Spinal cord (tissue), 10 donors: ENCODE measurements around the gene TSEN54. TPM values are rescaled to one million over a fixed set of nuclear protein-coding genes. Genes with fewer than 3 reads are reported as not detected.

ENCODE experiments used
- DNase-seq, 6 donors: peaks; one replicate each; pipeline versions ENCODE4 v3.0.0 to v3.0.0-alpha.2; 2013 to 2015; ENCODE audit warnings: low spot score in 6 of 6, low read depth in 4 of 6
- H3K27ac ChIP-seq: one replicate; pipeline ENCODE4 v1.5.1; 2013; ENCODE audit warnings: low read depth, low read length, control low read depth
- H3K27me3 ChIP-seq: one replicate; pipeline ENCODE4 v1.6.1; 2013; ENCODE audit warnings: low read length; ENCODE audit not compliant: control insufficient read depth, insufficient read depth
- H3K36me3 ChIP-seq: one replicate; pipeline ENCODE4 v1.6.1; 2013; ENCODE audit warnings: low read length; ENCODE audit not compliant: control insufficient read depth, insufficient read depth
- H3K4me1 ChIP-seq: one replicate; pipeline ENCODE4 v1.6.1; 2013; ENCODE audit warnings: low read length; ENCODE audit not compliant: control insufficient read depth, insufficient read depth
- H3K4me3 ChIP-seq: one replicate; pipeline ENCODE4 v1.5.1; 2013; ENCODE audit warnings: low read depth, low read length, control low read depth
- H3K9me3 ChIP-seq: one replicate; pipeline ENCODE4 v1.6.1; 2013; ENCODE audit warnings: low read length; ENCODE audit not compliant: control insufficient read depth, insufficient read depth
- WGBS: methylation state at CpG from one replicate; pipeline ENCODE4 v1.1.5; 2013; ENCODE audit warnings: missing lambda C conversion rate; ENCODE audit not compliant: insufficient coverage; 5-methylcytosine and 5-hydroxymethylcytosine counted together
- polyA plus RNA-seq, 2 donors: library from polyadenylated mRNA; unstranded; fragments of 120-200 nt; gene quantifications; one replicate each; pipeline ENCODE4 v1.2.1, GENCODE V29; 2013; ENCODE audit not compliant: insufficient read length in 2 of 2
- total RNA-seq, 2 donors: library from RNA; depleted of rRNA in 1 of 2; stranded (reverse); fragments of 120-200 nt in 1 of 2; fragments of >200 nt in 1 of 2; gene quantifications; one replicate each; pipeline versions ENCODE4 v1.2.3 to v1.2.4, GENCODE V29; 2013 to 2014
- donor health status: healthy.

The TSEN54 gene
- total and polyA plus RNA-seq, 4 donors = 10.0 to 48.2 (median 30.9) TPM

DNA sequence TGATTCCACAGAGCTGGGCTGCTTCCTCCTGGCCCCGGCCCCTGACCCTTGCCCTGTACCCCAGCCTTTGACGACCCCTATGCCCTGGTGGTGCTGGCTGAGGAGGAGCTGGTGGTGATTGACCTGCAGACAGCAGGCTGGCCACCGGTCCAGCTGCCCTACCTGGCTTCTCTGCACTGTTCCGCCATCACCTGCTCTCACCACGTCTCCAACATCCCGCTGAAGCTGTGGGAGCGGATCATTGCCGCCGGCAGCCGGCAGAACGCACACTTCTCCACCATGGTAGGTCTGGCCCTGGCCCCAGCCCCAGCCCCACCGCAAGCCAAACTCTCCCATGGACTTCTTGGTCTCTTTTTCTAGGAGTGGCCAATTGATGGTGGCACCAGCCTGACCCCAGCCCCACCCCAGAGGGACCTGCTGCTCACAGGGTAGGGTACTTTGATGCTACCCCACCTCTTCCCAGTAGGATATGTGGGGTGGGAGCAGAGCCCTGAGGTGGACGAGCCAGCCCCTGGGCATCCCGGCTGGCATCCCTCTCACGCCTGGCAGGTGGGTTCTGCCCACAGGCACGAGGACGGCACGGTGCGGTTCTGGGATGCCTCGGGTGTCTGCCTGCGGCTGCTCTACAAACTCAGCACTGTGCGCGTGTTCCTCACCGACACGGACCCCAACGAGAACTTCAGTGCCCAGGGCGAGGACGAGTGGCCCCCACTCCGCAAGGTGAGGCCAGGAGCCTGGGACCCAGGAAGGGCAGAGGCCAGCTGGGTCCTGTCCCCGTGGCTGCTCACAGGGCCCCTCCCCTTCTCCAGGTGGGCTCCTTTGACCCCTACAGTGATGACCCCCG lies 52.3 kb downstream of the TSEN54 start:
- peaks cover 8% of the 10 kb centered on the region for H3K4me1 ChIP-seq
- H3K27ac ChIP-seq = no peak overlapping the region
- DNase-seq = no peak
- H3K36me3 ChIP-seq = peaks cover 31% of the 10 kb centered on the region
- no peaks in the 10 kb centered on the region for H3K9me3 ChIP-seq
- H3K4me3 ChIP-seq = no peak overlapping the region
- no peaks in the 10 kb centered on the region for H3K27me3 ChIP-seq
- WGBS = 94% methylated on average over 30 of the region's 31 CpGs

GRCh38 chr17:75570034-75570676 lies 53.8 kb downstream of the TSEN54 start:
- H3K4me3 ChIP-seq = no peak overlapping the region
- H3K27ac ChIP-seq = no peak overlapping the region
- DNase-seq = no peak
- peaks cover 8% of the 10 kb centered on the region for H3K4me1 ChIP-seq
- H3K9me3 ChIP-seq = no peaks in the 10 kb centered on the region
- H3K27me3 ChIP-seq = no peaks in the 10 kb centered on the region
- WGBS = 90% methylated on average over 35 of the region's 35 CpGs
- H3K36me3 ChIP-seq = peaks cover 36% of the 10 kb centered on the region

DNA sequence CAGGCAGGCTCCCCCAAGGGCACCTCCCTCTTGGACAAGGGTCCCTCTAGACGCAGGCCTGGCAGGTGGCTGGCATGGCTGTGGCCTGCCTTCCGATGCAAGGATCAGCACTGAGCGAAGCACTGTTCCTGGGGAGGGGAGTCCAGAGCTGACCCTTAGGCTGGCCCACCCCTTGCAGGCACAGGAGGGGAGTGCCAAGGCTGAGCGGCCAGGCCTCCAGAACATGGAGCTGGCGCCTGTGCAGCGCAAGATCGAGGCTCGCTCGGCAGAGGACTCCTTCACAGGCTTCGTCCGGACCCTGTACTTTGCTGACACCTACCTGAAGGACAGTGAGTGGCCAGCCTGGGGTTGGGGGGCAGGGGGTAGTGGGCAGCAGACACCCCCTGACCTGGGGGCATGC lies 54.4 kb downstream of the TSEN54 start:
- Histone ChIP-seq H3K27me3 (no peaks in the 10 kb centered on the region), H3K9me3 (no peaks in the 10 kb centered on the region), H3K36me3 (peaks cover 36% of the 10 kb centered on the region), H3K4me1 (peaks cover 8% of the 10 kb centered on the region), H3K27ac (no peak overlapping the region), H3K4me3 (no peak overlapping the region)
- whole genome bisulfite sequencing = 85% methylated on average over 9 of the region's 11 CpGs
- no peak for DNase-seq

- no peak overlapping the region for H3K4me3 ChIP-seq
- H3K27me3 ChIP-seq = no peaks in the 10 kb centered on the region
- no peak overlapping the region for H3K27ac ChIP-seq
- peaks cover 3% of the 10 kb centered on the region for H3K4me1 ChIP-seq
- 78% methylated on average over 15 of the region's 15 CpGs for WGBS
- H3K36me3 ChIP-seq = peaks cover 32% of the 10 kb centered on the region
- DNase-seq = no peak
- H3K9me3 ChIP-seq = no peaks in the 10 kb centered on the region
Measured at GRCh38 chr17:75571197-75571884, 55.0 kb downstream of the TSEN54 start.

DNA sequence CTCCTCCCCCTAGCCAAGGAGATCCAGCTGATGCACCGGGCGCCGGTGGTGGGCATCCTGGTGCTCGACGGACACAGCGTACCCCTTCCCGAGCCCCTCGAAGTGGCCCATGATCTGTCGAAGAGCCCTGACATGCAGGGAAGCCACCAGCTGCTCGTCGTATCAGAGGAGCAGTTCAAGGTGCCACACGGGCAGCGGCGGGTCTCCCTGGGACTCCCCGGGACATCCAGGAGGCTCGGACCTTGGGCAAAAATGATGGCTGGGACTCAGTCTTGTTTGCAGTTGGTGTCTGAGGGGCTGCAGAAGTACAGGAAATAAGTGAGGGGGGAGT lies 55.5 kb downstream of the TSEN54 start:
- no peaks in the 10 kb centered on the region for H3K9me3 ChIP-seq
- peaks cover 32% of the 10 kb centered on the region for H3K36me3 ChIP-seq
- WGBS = 92% methylated on average over 16 of the region's 16 CpGs
- H3K4me3 ChIP-seq = no peak overlapping the region
- no peaks in the 10 kb centered on the region for H3K27me3 ChIP-seq
- H3K4me1 ChIP-seq = no peaks in the 10 kb centered on the region
- DNase-seq = no peak
- no peak overlapping the region for H3K27ac ChIP-seq

DNA sequence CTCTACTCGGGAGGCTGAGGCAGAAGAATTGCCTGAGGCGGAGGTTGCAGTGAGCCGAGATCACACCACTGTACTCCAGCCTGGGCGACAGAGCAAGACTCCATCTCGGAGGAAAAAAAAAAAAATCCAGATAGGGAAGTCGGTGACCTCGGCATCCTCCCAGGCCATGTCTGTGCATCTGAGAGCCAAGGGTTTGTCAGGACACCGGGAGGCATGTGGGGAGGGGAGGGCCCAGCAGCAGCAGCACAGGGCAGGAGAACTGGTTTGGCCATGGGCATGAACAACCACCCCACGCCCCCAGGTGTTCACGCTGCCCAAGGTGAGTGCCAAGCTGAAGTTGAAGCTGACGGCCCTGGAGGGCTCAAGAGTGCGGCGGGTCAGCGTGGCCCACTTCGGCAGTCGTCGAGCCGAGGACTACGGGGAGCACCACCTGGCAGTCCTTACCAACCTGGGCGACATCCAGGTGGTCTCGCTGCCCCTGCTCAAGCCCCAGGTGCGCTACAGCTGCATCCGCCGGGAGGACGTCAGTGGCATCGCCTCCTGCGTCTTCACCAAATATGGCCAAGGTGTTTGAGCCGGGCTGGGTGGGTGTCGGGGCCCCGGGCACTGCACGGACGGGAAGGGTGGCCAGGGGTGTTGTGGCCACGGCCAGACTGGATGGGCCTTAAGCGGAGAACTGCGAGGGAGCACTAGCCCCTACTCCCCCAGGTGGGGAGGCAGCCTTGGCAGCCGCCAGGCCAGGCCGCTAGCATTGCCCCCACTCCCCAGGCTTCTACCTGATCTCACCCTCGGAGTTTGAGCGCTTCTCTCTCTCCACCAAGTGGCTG lies 56.6 kb downstream of the TSEN54 start:
- H3K36me3 ChIP-seq = peaks cover 32% of the 10 kb centered on the region

GRCh38 chr17:75573540-75573957 lies 57.2 kb downstream of the TSEN54 start:
- H3K36me3 ChIP-seq = peaks cover 31% of the 10 kb centered on the region
- no peaks in the 10 kb centered on the region for H3K4me1 ChIP-seq
- no peaks in the 10 kb centered on the region for H3K27me3 ChIP-seq
- WGBS = 91% methylated on average over 14 of the region's 16 CpGs
- H3K4me3 ChIP-seq = no peak overlapping the region
- no peaks in the 10 kb centered on the region for H3K9me3 ChIP-seq
- no peak overlapping the region for H3K27ac ChIP-seq
- no peak for DNase-seq

More for the DNA sequence above, 56.6 kb downstream of the TSEN54 start:
- DNase-seq = no peak
- no peak overlapping the region for H3K4me3 ChIP-seq
- 96% methylated on average over 38 of the region's 39 CpGs for WGBS
- no peaks in the 10 kb centered on the region for H3K9me3 ChIP-seq
- H3K4me1 ChIP-seq = no peaks in the 10 kb centered on the region
- H3K27ac ChIP-seq = no peak overlapping the region
- no peaks in the 10 kb centered on the region for H3K27me3 ChIP-seq

- Histone ChIP-seq H3K4me1 (no peaks in the 10 kb centered on the region), H3K9me3 (no peaks in the 10 kb centered on the region), H3K27ac (no peak overlapping the region), H3K36me3 (peaks cover 26% of the 10 kb centered on the region), H3K4me3 (no peak overlapping the region), H3K27me3 (no peaks in the 10 kb centered on the region)
- WGBS = 89% methylated on average over 9 of the region's 13 CpGs
- DNase-seq = no peak
Measured at GRCh38 chr17:75573994-75574393, 57.7 kb downstream of the TSEN54 start.
